Psoas muscle (tissue), 8 donors: ENCODE data around the gene KLK8. TPM values are rescaled to one million over a fixed set of nuclear protein-coding genes. Genes with fewer than 3 reads are reported as not detected.

Experiments
- ATAC-seq, 4 donors: fragments of 200-7000 bp; cut with Tn5 transposase; one replicate each; pipeline ENCODE4 v1.9.1; 2020; ENCODE audit warnings: moderate library complexity in 3 of 4, mild to moderate bottlenecking in 2 of 4
- DNase-seq, 2 donors: peaks; one replicate each; pipeline ENCODE4 v3.0.0-alpha.2; 2020
- H3K27ac ChIP-seq: fragments of 200-600 bp; one replicate; pipeline ENCODE4 v1.8.0; 2022
- H3K27me3 ChIP-seq, 3 donors: fragments of 200-600 bp in 1 of 3; one replicate each; pipeline versions ENCODE4 v1.6.1 to v1.8.0; 2013 to 2022; ENCODE audit warnings: low read length in 2 of 3, mild to moderate bottlenecking in 2 of 3, moderate library complexity in 1 of 3; ENCODE audit not compliant: insufficient read depth in 3 of 3
- H3K36me3 ChIP-seq, 2 donors: fragments of 200-600 bp in 1 of 2; one replicate each; pipeline versions ENCODE4 v1.6.1 to v1.8.0; 2013 to 2022; ENCODE audit warnings: low read depth in 1 of 2, mild to moderate bottlenecking in 1 of 2, moderate library complexity in 1 of 2; ENCODE audit not compliant: insufficient read depth in 1 of 2
- H3K4me1 ChIP-seq: fragments of 200-600 bp; one replicate; pipeline ENCODE4 v1.8.0; 2022
- H3K4me3 ChIP-seq: fragments of 200-600 bp; one replicate; pipeline ENCODE4 v1.8.0; 2022; ENCODE audit warnings: mild to moderate bottlenecking
- H3K9me3 ChIP-seq: fragments of 200-600 bp; one replicate; pipeline ENCODE4 v1.8.0; 2022
- CTCF ChIP-seq: fragments of 200-600 bp; IDR thresholded peaks from one replicate; pipeline ENCODE4 v1.8.0; 2022; ENCODE audit warnings: antibody characterized with exemption
- WGBS, 3 donors: extraction: QIAGEN DNeasy Blood & Tissue Kit; methylation state at CpG; one replicate each; pipeline versions ENCODE4 v1.1.6 to v1.1.7; 2013; 5-methylcytosine and 5-hydroxymethylcytosine counted together
- intact Hi-C, 2 donors: fragments of 100-400 bp; cut with DNase I; formaldehyde crosslinking; loops; one replicate each; pipeline versions ENCODE4 v1.11.0 to v1.14.2; 2022
- polyA plus RNA-seq, 3 donors: library from polyadenylated mRNA; stranded (reverse); fragments of 200-250 nt; gene quantifications; one replicate each; pipeline ENCODE4 v1.2.3, GENCODE V29; 2013
- total RNA-seq, 4 donors: library from RNA; stranded (reverse); fragmentation: NEBNext Ultra II Directional in 2 of 4; extraction: Animal tissue kit (Norgen Biotek cat#: 25700) in 2 of 4; gene quantifications; one replicate each; pipeline versions ENCODE4 v1.2.1 to v1.2.4, GENCODE V29; 2021 to 2023
- donor health status: healthy with polysubstance abuse.
- donor health status: DM: no; HTN: no; CAD: no; lungs with moderate emphysema.
- donor health status: Bipolar disorder and iron deficiency.
- donor health status: healthy.
- donor health status: DM: yes; HTN: yes; CAD: no.
- donor health status: DM: no; HTN: no; CAD: no.
- donor health status: DM: no; HTN: no; CAD: no.
- donor health status: DM: yes; HTN: yes; CAD: no.

The KLK8 gene
- total and polyA plus RNA-seq, 7 donors = 0.09 to 0.76 TPM; not detected in 5

- DNase-seq (no peak), ATAC-seq (no peak)
- Histone ChIP-seq H3K4me1 (no peaks in the 10 kb centered on the region), H3K36me3 (no peaks in the 10 kb centered on the region), H3K27me3 (peaks cover 0 to 12% (median 5%) of the 10 kb centered on the region in 3 donors), H3K9me3 (no peaks in the 10 kb centered on the region), H3K4me3 (no peak overlapping the region), H3K27ac (no peak overlapping the region)
- intact Hi-C loops = no loop called here
- WGBS, 3 donors = 79 to 91% (median 85%) methylated on average over 1 of the region's 1 CpG
- no peak for TF ChIP-seq CTCF
Measured at GRCh38 chr19:51005248-51005647, 3.8 kb upstream of the KLK8 start.

- no peaks in the 10 kb centered on the region for H3K9me3 ChIP-seq
- no peak for DNase-seq
- no peaks in the 10 kb centered on the region for H3K36me3 ChIP-seq
- no peak for TF ChIP-seq CTCF
- WGBS, 3 donors = 75 to 77% (median 76%) methylated on average over 7 of the region's 7 CpGs
- H3K27ac ChIP-seq = no peak overlapping the region
- no peaks in the 10 kb centered on the region for H3K4me1 ChIP-seq
- no peak for ATAC-seq
- H3K27me3 ChIP-seq = peaks cover 0 to 12% (median 5%) of the 10 kb centered on the region in 3 donors
- no peak overlapping the region for H3K4me3 ChIP-seq
- intact Hi-C loops = no loop called here
Measured at GRCh38 chr19:51003316-51003715, 1.9 kb upstream of the KLK8 start.

- intact Hi-C loops = no loop called here
- no peak for TF ChIP-seq CTCF
- no peak for DNase-seq
- Histone ChIP-seq H3K4me1 (no peaks in the 10 kb centered on the region), H3K27ac (no peak overlapping the region), H3K4me3 (no peak overlapping the region), H3K27me3 (peaks cover 0 to 12% (median 5%) of the 10 kb centered on the region in 3 donors), H3K36me3 (no peaks in the 10 kb centered on the region), H3K9me3 (no peaks in the 10 kb centered on the region)
- WGBS, 3 donors = 52 to 62% (median 61%) methylated on average over 42 of the region's 42 CpGs
- ATAC-seq = no peak
Measured at GRCh38 chr19:51002542-51003311, 1.3 kb upstream of the KLK8 start.

GRCh38 chr19:51002089-51002532, 707 bp upstream of the KLK8 start:
- peaks cover 0 to 12% (median 5%) of the 10 kb centered on the region in 3 donors for H3K27me3 ChIP-seq
- 30 to 37% (median 31%) methylated on average over 12 of the region's 12 CpGs for WGBS, 3 donors

More at GRCh38 chr19:51002089-51002532, 707 bp upstream of the KLK8 start:
- intact Hi-C loops = no loop called here
- no peak for TF ChIP-seq CTCF
- H3K4me3 ChIP-seq = no peak overlapping the region
- no peak for ATAC-seq
- DNase-seq = no peak
- no peaks in the 10 kb centered on the region for H3K9me3 ChIP-seq
- H3K27ac ChIP-seq = no peak overlapping the region
- no peaks in the 10 kb centered on the region for H3K36me3 ChIP-seq
- H3K4me1 ChIP-seq = no peaks in the 10 kb centered on the region
